Choroid plexus epithelial cell (primary cell): ENCODE data around the gene NPAS3.

Experiments used
- DNase-seq: peaks from one replicate; pipeline ENCODE4 v3.0.0-alpha.2; 2010; ENCODE audit warnings: low read depth
- H3K4me3 ChIP-seq: 2 replicates; pipeline ENCODE4 v1.5.1; 2011; ENCODE audit warnings: low read depth, mild to moderate bottlenecking, control low read depth, low read length, moderate library complexity
- TF ChIP-seq, protein P1 (sequence below): conservative IDR thresholded peaks from 2 replicates; pipeline ENCODE4 v1.5.1; 2011; ENCODE audit warnings: low read depth, mild to moderate bottlenecking, control low read depth, inconsistent platforms, low read length, moderate library complexity

NPAS3 gene

GRCh38 chr14:33123281-33123680, 184.6 kb downstream of the NPAS3 start:
- DNase-seq = no peak
- no peak overlapping the region for H3K4me3 ChIP-seq
- TF ChIP-seq, protein P1, sequence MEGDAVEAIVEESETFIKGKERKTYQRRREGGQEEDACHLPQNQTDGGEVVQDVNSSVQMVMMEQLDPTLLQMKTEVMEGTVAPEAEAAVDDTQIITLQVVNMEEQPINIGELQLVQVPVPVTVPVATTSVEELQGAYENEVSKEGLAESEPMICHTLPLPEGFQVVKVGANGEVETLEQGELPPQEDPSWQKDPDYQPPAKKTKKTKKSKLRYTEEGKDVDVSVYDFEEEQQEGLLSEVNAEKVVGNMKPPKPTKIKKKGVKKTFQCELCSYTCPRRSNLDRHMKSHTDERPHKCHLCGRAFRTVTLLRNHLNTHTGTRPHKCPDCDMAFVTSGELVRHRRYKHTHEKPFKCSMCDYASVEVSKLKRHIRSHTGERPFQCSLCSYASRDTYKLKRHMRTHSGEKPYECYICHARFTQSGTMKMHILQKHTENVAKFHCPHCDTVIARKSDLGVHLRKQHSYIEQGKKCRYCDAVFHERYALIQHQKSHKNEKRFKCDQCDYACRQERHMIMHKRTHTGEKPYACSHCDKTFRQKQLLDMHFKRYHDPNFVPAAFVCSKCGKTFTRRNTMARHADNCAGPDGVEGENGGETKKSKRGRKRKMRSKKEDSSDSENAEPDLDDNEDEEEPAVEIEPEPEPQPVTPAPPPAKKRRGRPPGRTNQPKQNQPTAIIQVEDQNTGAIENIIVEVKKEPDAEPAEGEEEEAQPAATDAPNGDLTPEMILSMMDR = no peak

- H3K4me3 ChIP-seq = no peak overlapping the region
- no peak for DNase-seq
- TF ChIP-seq, protein P1 = no peak
These were observed 187.8 kb downstream of the NPAS3 start for GRCh38 chr14:33126433-33126832.

GRCh38 chr14:33127531-33127930, 188.9 kb downstream of the NPAS3 start:
- TF ChIP-seq, protein P1 = no peak
- H3K4me3 ChIP-seq = no peak overlapping the region
- peak; percentile 13 for DNase-seq

DNA sequence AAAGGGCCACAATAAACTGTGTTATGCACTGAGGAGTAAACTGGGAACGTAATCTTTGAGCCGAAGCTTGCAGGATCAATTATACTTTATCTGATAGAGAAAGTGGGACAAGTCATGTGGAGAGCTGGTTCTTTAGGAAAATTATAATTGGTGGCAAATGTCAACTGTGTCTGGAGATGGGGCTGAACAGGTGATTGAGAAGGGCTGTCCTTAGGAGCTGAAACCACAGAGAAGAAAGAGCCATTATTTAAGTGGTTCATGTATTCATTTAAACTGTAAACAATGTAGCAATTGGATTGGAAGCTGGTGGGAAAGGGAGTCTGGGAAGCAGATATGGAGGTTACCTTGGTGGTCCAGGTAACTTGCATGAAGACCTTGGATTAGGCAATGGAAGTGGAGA, 193.1 kb downstream of the NPAS3 start:
- no peak for DNase-seq
- TF ChIP-seq, protein P1 = no peak

DNA sequence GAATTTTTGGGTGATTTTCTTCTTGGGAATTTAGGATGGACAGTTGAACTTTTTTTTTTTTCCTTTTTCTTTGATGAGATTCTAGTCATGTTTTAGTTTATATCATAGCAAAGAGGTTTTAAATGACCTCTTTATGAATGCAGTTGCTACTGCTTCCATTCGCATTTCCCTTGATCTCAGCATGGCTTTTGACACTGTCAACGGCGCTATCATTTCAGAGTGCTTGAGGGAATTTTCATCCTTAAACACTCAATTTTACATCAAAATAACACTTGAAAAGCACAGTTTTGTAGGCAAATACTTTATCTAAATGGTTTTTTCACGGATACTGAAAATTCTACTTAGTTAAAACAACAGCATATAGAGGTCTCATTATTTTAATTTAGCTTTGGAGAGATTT, 195.5 kb downstream of the NPAS3 start:
- TF ChIP-seq, protein P1 = no peak
- no peak overlapping the region for H3K4me3 ChIP-seq
- DNase-seq = no peak

More for the DNA sequence above, 193.1 kb downstream of the NPAS3 start:
- no peak overlapping the region for H3K4me3 ChIP-seq

DNA sequence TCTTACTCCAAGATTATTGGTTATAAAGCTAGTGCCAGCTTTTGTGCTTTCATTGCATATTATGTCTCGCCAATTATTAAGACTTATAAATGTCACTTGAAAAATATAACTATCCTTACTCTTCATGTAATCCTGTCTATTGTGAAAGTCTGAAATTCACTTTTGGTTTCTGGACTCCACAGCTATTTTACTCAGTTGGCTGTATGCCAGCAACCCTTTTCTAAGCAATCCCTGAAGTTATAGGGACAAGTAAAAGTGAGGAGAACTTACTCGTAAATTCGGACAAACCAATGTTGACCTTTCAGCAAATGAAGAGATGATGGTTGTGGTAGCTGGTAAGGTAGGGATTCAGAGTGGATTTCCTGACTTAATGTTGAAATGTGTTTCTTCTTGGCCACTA, 196.3 kb downstream of the NPAS3 start:
- H3K4me3 ChIP-seq = no peak overlapping the region
- TF ChIP-seq, protein P1 = no peak
- DNase-seq = peak; percentile 5

DNA sequence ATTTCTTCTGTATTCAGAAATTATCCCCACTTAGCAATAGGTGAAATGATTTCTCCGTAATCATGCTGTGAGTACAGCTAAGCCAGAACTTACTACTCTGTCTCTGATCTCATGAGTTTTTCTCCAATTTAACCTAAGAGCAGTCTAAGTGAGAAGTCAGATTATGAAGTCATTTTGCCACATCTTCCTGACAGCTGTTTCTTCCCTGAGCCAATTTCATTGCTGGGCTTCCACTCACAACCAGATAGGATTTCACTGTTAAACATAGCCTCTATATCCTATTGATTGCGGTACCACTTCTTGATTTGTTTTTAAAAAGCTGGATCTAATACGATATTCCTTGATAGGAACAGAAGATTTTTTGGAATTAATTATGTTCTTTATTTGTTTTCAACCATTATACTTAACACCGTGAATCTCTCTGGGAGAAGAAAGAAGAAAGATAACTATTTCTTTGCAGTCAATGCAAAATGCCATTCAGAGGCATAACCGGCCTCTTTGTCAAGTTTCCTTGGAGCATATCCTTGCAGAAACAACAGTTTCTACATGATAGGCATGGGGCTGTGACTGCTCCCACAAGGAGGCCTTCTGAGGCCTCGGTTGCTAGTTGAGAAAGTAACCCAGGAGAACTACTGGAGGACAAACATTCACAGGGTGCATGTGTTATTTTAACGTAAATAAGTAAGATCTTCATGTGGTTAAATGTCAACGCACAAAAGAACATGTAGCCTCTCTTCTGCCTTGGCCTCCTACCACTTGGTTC, 212.2 kb downstream of the NPAS3 start:
- TF ChIP-seq, protein P1 = no peak
- DNase-seq = no peak
- no peak overlapping the region for H3K4me3 ChIP-seq
